Measurements from ENCODE around the gene ARID1A. TPM values are rescaled to one million over a fixed set of nuclear protein-coding genes. Genes with fewer than 3 reads are reported as not detected.
"Not testable (repeated sequence)": the region's sequence is repeated elsewhere in the genome, so short reads cannot be mapped to it uniquely, and the experiment has no call there.

The ARID1A gene
- total RNA-seq, 1 donor = 22.8 TPM

GRCh38 chr1:26724926-26725325, 29.1 kb downstream of the ARID1A start:
- Histone ChIP-seq H3K27ac (ENCODE audit: low read depth, low read length) (peak overlapping the region; percentile 53), H4K20me1 (ENCODE audit: insufficient read depth, low read length) (peaks cover 98% of the 10 kb centered on the region), H3K36me3 (ENCODE audit: insufficient read depth, low read length) (peaks cover 11% of the 10 kb centered on the region), H3K4me1 (ENCODE audit: insufficient read depth, low read length) (peaks cover 47% of the 10 kb centered on the region), H3K79me2 (ENCODE audit: insufficient read depth, low read length) (peaks cover 100% of the 10 kb centered on the region), H2AFZ (ENCODE audit: low read length) (no peak overlapping the region), H3K4me2 (ENCODE audit: insufficient read depth, low read length) (no peak overlapping the region), H3K4me3 (ENCODE audit: insufficient read depth, low read length) (no peak overlapping the region), H3K27me3 (ENCODE audit: insufficient read depth, low read length) (no peaks in the 10 kb centered on the region), H3K9me3 (ENCODE audit: low read depth, low read length) (no peaks in the 10 kb centered on the region)
- DNase-seq (ENCODE audit: insufficient read length, low spot score, missing footprints) = no peak
- TF ChIP-seq CTCF (IDR thresholded peaks at IDR 0.05; ENCODE audit: extremely low read depth, low read depth, low read length) = no peak

- H3K4me3 ChIP-seq (ENCODE audit: insufficient read depth, low read length); H3K36me3 ChIP-seq (ENCODE audit: insufficient read depth, low read length); H3K9me3 ChIP-seq (ENCODE audit: low read depth, low read length); H2AFZ ChIP-seq (ENCODE audit: low read length); H3K27me3 ChIP-seq (ENCODE audit: insufficient read depth, low read length); DNase-seq (ENCODE audit: insufficient read length, low spot score, missing footprints); H3K4me2 ChIP-seq (ENCODE audit: insufficient read depth, low read length): not testable (repeated sequence)
- Histone ChIP-seq H3K27ac (ENCODE audit: low read depth, low read length) (peak overlapping the region; percentile 16), H4K20me1 (ENCODE audit: insufficient read depth, low read length) (peaks cover 96% of the 10 kb centered on the region), H3K79me2 (ENCODE audit: insufficient read depth, low read length) (peaks cover 96% of the 10 kb centered on the region), H3K4me1 (ENCODE audit: insufficient read depth, low read length) (peaks cover 56% of the 10 kb centered on the region)
Measured at GRCh38 chr1:26725904-26726303, 30.1 kb downstream of the ARID1A start.

GRCh38 chr1:26726784-26727183, 31.0 kb downstream of the ARID1A start:
- Histone ChIP-seq H3K9me3 (ENCODE audit: low read depth, low read length) (no peaks in the 10 kb centered on the region), H3K4me3 (ENCODE audit: insufficient read depth, low read length) (no peak overlapping the region), H3K36me3 (ENCODE audit: insufficient read depth, low read length) (peaks cover 17% of the 10 kb centered on the region), H3K27ac (ENCODE audit: low read depth, low read length) (no peak overlapping the region), H3K4me2 (ENCODE audit: insufficient read depth, low read length) (no peak overlapping the region), H2AFZ (ENCODE audit: low read length) (no peak overlapping the region), H3K27me3 (ENCODE audit: insufficient read depth, low read length) (no peaks in the 10 kb centered on the region), H3K79me2 (ENCODE audit: insufficient read depth, low read length) (peaks cover 95% of the 10 kb centered on the region), H4K20me1 (ENCODE audit: insufficient read depth, low read length) (peaks cover 96% of the 10 kb centered on the region), H3K4me1 (ENCODE audit: insufficient read depth, low read length) (peaks cover 62% of the 10 kb centered on the region)
- DNase-seq (ENCODE audit: insufficient read length, low spot score, missing footprints) = no peak
- TF ChIP-seq CTCF (IDR thresholded peaks at IDR 0.05; ENCODE audit: extremely low read depth, low read depth, low read length) = no peak

- H3K27me3 ChIP-seq (ENCODE audit: insufficient read depth, low read length) = no peaks in the 10 kb centered on the region
- no peak overlapping the region for H3K27ac ChIP-seq (ENCODE audit: low read depth, low read length)
Measured at GRCh38 chr1:26727476-26727875, 31.7 kb downstream of the ARID1A start.

More at GRCh38 chr1:26727476-26727875, 31.7 kb downstream of the ARID1A start:
- H3K9me3 ChIP-seq (ENCODE audit: low read depth, low read length) = no peaks in the 10 kb centered on the region
- H3K4me1 ChIP-seq (ENCODE audit: insufficient read depth, low read length) = peaks cover 57% of the 10 kb centered on the region
- H3K4me3 ChIP-seq (ENCODE audit: insufficient read depth, low read length) = no peak overlapping the region
- H4K20me1 ChIP-seq (ENCODE audit: insufficient read depth, low read length) = peaks cover 89% of the 10 kb centered on the region
- H2AFZ ChIP-seq (ENCODE audit: low read length) = no peak overlapping the region
- peaks cover 24% of the 10 kb centered on the region for H3K36me3 ChIP-seq (ENCODE audit: insufficient read depth, low read length)
- no peak for DNase-seq (ENCODE audit: insufficient read length, low spot score, missing footprints)
- TF ChIP-seq CTCF (IDR thresholded peaks at IDR 0.05; ENCODE audit: extremely low read depth, low read depth, low read length) = no peak
- no peak overlapping the region for H3K4me2 ChIP-seq (ENCODE audit: insufficient read depth, low read length)
- peaks cover 95% of the 10 kb centered on the region for H3K79me2 ChIP-seq (ENCODE audit: insufficient read depth, low read length)

Data from osteoblast (primary cell).